ENCODE measurements around the gene ACAT2.
"Not testable (repeated sequence)": the region's sequence is repeated elsewhere in the genome, so short reads cannot be mapped to it uniquely, and the experiment has no call there.

Gene ACAT2

DNA sequence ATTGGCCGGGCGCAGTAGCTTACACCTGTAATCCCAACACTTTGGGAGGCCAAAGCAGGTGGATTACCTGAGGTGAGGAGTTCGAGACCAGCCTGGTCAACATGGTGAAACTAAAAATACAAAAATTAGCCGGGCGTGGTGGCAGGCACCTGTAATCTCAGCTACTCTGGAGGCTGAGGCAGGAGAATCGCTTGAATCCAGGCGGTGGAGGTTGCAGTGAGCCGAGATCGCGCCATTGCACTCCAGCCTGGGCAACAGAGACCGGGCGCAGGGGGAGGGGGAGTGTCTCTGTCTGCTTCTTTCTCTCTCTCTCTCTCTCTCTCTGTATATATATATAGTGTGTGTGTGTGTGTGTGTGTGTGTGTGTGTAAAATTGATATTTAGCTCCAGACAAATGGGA, 29.3 kb upstream of the ACAT2 start:
- not testable (repeated sequence) for DNase-seq

DNA sequence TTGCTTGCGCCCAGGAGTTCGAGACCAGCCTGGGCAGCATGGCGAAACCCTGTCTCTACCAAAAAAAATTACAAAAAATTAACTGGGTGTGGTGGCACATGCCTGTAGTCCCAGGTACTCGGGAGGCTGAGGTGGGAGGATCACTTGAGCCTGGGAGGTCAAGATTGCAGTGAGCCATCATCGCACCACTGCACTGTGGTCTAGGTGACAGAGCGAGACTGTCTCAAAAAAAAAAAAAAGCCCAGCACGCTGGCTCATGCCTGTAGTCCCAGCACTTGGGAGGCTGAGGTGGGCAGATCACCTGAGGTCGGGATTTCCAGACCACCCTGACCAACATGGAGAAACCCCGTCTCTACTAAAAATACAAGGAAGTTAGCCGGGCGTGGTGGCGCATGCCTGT, 28.4 kb upstream of the ACAT2 start:
- DNase-seq: not testable (repeated sequence)

DNA sequence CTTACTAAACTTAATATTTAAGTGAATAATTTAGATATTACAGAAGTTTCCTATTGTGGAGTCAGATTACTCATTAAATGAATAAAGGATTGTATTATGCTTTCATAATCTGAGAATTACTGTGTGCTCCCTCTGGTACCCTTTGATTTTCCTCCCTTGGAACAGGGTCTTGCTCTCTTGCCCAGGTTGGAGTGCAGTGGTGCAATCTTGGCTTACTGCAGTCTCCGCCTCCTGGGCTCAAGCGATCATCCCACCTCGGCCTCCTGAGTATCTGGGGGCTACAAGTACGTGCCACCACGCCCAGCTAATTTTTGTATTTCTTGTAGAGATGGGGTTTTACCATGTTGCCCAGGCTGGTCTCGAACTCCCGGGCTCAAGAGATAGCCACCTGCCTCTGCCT, 24.9 kb upstream of the ACAT2 start:
- DNase-seq: no peak

DNA sequence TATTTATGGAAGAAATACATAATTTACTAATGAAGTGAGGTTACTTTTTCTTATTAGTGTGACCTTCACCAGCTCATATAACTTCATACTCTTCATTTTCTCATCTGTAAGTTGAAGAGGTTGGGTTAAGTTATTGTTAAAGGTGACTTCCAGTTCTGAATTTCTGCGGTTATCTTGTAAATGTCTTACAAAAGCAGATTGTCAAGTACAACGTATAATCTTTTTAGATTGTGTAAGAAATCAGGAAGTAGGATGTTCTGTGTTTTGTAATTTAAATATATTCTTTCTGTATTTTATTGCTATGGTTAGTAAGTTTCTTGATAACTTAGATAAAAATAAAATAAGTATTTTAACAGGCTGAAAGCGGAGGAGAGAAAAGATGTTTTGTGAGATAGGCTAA, 22.5 kb upstream of the ACAT2 start:
- DNase-seq: no peak

DNA sequence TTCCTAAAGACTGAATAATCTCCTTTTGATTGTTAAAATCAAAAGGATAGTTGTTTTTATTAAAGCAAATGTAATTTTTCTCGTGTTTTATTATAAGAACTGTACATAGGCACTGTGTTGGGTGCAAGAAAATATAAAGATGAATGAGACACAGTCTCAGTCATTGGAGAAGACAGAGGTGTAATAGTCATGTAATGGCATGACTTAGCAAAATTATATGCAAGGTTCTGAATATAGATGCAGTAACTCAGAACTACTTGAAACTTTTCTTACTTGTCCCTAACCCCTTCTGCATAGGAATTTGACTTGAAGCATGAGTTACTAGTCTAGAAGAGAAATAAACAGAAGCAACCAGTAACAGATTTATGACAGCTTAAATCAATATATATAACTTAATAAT, 19.7 kb upstream of the ACAT2 start:
- DNase-seq: no peak

DNA sequence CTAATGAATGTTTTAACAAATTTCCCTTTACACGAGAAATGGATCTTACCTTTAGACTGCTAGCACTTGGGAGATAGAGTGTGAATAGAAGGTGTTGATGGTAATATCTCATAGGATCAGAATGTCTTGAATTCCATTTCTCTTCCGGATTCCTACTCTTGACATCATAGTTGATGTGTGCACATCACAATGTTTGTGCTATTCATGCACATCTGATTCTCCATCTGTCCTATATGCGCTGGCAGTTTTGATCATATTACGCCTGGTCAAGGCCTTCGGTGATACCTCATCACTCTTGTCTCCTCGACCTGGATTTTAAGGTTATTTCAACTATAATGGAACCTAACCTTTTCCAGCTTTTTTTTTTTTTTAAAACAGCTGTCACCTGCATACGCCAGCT, 16.8 kb upstream of the ACAT2 start:
- no peak for DNase-seq

DNA sequence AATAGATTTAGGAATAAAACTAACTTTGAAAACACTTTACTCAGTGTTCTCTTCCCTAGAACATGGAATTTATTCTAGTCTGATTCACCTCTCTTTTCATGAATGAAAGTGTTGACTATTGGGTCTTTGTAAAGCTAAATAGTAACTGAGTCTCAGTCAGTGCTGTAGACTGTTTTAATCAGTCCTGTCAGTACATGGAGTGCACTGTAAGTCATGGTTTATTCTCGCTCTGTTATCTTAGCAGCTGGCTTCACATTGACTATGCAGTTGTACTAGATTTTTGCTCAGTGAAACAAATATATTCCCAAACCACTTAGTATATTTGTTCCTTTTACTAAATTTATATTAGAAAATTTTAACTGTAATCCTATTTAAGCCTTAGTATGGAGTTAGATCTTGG, 15.1 kb upstream of the ACAT2 start:
- DNase-seq: no peak

DNA sequence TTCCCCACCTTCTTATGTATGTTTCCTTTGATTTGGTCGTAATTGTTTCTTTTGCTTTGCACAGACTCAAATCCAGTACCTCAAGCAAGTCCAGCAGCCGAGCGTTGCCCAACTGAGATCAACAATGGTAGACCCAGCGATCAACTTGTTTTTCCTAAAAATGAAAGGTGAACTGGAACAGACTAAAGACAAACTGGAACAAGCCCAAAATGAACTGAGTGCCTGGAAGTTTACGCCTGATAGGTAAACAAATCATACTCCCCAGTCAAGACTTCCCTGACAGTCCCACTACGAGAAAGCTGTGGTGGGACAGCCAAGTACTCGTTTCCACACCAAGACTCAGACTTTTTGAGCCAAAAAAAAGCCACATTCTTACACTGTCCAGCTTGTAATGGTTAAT, 13.7 kb upstream of the ACAT2 start:
- not testable (repeated sequence) for DNase-seq

DNA sequence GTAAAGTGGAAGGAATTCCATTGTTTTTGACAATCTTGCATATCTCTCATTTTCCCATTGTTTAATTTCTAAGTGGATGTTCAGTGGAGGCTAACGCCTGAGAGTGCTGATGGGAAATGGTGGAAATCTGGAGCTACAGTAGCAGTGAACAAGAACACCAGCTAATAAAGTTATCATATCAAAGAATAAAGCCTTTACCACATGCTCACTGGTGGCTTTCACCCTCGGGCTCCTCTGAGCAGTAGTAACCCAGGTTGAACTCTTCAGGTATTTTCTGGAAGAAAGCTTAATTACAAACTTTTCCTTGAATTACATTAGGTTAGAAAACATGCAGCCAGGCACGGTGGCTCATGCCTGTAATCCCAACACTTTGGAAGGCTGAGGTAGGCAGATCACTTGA, 10.4 kb upstream of the ACAT2 start:
- no peak for DNase-seq

DNA sequence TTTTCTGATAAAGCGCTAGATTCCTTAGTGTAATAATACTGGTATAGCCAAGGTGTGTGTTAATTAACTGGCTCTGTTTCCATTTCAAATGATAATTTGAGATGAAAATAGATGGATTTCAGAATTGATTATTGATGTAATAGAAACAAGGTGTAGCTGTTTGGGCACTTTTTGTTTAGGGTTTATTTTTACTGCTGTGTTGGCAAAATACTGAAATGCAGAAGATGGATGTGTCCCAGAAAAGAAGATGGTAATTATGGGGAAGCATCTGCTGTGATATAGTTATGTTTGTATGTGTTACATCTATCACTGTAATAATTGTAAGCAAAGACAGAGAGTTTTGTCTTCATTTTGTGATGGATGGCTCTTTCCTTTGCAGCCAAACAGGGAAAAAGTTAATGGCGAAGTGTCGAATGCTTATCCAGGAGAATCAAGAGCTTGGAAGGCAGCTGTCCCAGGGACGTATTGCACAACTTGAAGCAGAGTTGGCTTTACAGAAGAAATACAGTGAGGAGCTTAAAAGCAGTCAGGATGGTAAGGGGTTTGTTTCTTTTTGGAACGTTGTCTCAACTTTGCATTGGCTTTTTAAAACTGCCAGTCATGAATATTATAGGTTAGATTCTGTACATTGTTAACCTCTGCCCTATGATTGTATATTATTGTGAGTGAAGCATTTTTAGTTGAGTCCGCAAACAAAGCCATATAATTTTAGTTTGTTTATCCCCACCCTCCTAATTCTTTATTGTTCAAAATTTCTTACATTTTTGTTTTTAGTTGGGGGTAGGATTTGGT, 8.6 kb upstream of the ACAT2 start:
- no peak for DNase-seq

DNA sequence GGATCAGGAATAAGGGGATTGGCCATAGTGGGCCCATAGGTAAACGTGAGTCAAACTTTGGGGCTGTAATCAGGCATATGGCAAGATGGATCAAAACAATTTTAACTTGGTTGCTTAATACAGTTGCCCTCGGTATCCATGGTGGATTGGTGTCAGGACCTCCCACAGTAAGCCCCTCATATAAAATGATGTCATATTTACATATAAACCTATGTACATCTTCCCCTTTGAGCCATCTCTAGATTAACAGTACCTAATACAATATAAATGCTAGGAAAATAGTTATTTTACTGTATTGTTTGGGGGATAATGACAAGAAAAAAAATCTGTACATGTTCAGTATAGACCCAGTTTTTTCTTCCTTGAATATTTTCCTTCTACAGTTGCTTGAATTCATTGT, 7.4 kb upstream of the ACAT2 start:
- DNase-seq: no peak

DNA sequence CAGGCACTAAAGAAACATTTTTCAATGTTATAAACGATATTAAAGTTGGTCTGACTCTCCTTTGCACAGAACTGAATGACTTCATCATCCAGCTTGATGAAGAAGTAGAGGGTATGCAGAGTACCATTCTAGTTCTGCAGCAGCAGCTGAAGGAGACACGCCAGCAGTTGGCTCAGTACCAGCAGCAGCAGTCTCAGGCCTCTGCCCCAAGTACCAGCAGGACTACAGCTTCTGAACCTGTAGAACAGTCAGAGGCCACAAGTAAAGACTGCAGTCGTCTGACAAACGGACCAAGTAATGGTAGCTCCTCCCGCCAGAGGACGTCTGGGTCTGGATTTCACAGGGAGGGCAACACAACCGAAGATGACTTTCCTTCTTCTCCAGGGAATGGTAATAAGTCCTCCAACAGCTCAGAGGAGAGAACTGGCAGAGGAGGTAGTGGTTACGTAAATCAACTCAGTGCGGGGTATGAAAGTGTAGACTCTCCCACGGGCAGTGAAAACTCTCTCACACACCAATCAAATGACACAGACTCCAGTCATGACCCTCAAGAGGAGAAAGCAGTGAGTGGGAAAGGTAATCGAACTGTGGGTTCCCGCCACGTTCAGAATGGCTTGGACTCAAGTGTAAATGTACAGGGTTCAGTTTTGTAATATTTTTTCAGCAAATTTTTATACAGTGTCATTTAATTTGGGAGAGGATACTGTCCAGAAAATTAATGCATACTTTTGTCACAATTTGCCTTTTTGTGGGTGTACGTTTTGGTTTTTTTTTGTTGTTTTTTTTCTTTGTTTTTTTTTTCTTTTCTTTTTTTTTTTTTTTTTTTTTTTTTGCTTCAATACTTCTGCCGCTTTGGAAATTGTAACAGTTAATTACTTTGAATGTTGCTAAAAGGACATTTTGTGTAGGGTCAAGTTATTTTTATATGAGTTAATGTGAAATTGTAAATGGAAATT, 6.6 kb upstream of the ACAT2 start:
- no peak for DNase-seq

DNA sequence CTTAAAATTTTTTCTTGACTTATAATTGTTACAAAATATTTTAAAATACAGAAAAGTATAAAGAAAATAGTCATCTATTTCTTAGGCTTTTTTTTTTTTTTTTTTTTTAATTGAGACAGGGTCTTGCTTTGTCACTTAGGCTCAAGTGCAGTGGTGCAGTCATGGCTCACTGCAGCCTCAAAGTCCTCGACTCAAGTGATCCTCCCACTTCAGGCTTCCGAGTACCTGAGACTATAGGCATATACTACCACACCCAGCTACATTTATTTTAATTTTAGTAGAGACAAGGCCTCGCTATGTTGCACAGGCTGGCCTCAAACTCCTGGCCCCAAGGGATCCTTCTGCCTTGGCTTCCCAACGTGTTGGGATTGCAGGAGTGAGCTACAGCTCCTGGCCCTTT, 5.3 kb upstream of the ACAT2 start:
- DNase-seq: no peak

DNA sequence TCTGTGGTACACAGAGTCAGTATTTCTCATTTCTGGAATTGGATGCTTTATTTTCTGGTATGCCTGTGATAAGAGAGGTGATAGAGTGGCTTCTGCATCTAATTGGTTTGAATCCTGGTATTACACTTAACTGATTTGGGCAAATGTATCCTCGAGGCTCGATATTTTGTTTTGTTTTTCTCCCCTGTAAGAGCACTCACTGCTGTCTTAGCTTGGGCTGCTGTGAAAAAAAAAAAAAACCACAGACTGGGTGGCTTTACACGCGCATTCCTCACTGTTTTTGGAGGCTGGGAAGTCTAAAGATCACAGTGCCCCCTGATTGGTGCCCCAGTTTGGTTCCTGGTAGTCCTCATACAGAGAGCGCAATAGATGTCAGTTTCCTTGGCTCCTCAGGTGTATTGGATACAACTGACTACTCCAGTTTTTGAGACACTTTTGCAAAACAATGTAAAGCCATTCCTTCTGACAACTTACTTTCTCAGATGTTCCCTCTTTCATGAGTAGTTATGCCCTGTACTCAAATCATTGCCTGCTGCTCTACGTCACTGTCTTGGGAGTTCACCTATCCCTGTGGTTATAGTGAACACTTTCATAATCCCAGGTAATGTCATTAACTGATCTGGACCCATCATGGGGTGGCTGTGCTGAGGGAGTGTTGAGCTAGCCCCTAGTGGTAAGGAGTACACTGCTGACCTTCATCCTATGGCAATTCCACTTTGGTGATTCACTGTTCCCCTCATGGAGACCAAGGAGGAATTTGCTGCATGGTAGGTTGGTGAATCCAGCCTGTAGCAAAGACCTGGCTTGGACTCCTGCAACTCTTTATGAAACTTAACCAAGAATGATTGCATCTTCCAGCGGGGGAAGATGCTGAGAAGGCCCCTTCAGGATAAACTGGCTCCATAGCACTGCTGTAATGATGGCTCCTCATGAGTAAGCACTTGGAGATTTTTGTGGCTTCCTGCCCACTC, 3.5 kb upstream of the ACAT2 start:
- DNase-seq: no peak

DNA sequence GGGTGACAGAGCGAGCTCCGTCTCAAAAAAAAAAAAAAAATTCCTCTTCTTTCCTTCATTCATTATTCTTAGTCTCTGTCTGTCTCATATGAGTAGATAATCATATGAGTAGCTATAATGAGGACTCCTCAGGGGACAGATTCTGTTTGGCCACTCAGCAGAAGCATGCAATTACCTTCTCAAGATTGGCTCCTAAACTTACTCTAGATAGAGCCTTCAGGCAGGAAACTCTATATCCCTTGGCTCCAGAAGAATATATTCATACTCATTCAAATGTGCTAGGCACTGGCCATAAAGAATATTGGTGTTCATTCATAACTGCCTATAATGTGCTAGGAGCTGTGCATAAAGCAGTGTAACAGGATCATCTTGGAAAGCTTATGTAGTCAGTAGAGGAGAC, 2.2 kb upstream of the ACAT2 start:
- DNase-seq: no peak

DNA sequence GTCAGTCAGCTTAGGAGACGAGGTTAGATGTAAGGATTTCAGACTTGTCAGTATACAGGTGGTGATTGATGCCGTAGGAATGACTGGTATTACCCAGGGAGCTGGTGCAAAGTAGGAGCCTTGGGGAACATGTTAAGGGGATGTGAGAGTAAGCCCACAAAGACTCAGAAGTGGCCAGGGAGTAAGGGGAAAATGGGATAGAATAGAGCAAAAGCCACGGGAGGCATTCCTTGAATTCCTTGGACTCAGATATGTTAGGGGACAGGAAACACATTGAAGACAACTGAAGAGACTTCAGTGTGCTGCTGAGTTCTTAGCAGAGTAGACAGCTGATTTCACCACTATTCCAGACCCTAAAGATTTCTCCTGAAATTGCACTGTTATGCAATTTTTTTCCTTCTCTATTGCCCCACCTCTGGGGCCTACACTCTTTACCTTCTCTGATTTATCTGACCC, 1.2 kb upstream of the ACAT2 start:
- DNase-seq: no peak

DNA sequence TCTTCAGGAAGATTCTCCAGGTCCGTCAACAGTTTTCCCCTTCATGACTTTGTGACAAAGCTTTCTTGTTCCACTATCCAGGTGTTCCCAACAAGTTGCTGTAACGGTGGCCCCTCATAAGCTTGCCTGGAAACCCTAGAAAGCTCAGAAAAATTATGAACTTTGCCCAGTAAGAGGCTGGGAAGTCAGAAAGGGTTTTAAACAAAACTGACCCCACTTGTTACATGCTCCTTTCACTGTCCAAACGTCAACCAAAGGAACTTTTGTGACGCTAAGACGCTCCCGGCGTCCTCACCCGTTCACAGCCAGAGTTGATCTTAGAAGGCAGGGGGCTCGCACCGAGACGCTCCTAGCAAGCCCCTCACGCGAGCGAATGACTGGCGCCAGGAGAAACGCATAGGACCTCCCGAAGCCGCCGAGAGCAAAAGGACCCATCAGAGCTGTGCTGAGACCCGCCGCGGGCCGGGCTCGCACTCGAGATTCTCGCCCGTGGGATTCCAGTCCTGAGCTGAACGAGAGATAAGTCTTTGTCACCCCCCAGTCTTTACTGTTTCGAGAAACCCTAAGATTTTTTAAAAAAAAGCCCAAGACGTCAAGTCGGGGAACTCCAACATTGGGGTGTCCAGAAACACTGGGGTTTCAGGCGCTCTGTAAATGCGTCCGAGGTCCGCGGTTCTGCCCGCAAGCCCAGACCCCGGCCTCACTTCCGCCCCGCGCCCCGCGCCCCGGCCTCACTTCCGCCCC, 544 bp upstream of the ACAT2 start:
- no peak for DNase-seq

DNA sequence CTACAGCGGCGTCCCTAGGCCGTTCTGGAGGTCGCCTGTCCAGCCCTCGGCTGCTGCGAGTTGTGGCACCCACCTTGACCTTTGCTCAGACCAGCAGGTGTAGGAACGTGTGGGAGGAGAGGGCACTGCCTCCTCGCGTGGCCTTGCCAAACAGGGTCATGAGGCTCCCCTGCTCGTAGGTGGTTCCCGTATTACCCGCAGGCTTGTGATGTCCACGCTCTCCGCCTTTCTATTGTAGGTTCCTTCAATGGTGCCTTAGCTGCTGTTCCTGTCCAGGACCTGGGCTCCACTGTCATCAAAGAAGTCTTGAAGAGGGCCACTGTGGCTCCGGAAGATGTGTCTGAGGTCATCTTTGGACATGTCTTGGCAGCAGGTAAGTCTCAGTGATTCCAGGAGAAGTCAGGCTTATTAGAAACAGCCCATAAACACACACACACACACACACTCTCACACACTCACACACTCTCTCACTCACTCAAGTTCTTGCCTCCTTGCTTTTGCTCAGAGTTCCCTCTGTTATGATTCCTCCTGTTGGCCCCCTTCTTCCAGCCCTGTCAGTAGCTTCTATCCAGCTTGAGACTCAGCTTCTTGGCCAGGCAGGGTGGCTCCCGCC, 942 bp downstream of the ACAT2 start:
- DNase-seq: no peak

DNA sequence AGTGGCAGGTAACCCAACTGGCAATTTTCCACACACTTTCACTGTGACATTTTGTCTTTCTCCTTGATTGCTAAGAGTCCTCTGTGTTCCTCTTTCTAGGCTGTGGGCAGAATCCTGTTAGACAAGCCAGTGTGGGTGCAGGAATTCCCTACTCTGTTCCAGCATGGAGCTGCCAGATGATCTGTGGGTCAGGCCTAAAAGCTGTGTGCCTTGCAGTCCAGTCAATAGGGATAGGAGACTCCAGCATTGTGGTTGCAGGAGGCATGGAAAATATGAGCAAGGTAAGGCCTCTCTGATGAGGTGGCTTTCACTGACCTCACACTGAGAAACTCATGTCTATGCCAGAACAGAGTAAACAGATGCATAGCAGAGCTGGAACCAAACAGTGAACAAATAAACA, 5.1 kb downstream of the ACAT2 start:
- no peak for DNase-seq

DNA sequence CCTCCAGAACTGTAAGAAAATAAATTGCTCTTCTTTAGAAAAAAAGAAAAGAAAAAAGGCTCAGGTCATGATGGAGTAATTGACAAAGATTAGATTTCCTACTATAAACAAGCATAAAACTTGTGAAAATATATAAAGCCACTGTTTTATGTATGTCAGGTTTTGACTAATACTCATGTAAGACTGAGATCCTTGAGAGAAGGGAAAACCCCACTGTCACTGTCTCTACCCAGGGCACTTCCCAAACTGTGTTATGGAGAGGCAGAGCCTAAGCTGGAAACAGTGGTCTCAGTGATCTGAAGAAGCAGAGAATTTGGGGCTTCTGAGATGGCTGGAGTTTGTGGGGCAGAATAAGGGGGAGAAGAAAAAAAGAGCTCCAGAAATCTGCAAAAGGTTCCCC, 7.6 kb downstream of the ACAT2 start:
- DNase-seq: no peak

DNA sequence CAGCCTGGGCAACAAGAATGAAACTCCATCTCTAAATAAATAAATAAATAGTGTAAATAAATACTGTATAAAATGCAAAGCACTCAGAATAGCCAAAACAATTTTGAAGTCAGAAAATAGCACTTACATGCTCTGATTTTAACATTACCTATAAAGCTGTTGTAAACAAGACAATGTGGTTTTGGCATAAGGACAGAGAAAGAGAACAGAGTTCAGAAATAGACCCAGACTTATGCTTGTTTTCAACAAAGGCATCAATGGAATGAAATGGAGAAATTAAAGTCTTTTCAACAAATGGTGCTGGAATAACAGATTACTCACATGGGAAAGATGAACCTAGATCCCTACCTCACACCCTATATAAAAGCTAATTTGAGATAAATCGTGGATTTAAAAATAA, 10.4 kb downstream of the ACAT2 start:
- DNase-seq: no peak
